ENCODE measurements around the gene NETO2. TPM values are rescaled to one million over a fixed set of nuclear protein-coding genes. Genes with fewer than 3 reads are reported as not detected.

The NETO2 gene
- total RNA-seq, 1 experiment from 2014 or later = 40.6 TPM

GRCh38 chr16:47067203-47067602 is 76.5 kb downstream of the NETO2 start:
- no peak overlapping the region for H3K9ac ChIP-seq (ENCODE audit: low read length)
- DNase-seq (no peak), ATAC-seq (no peak)
- TF ChIP-seq EZH2phosphoT487 (IDR thresholded peaks at IDR 0.05; ENCODE audit: borderline replicate concordance, low read length) = no peak
- TF ChIP-seq, protein P1, sequence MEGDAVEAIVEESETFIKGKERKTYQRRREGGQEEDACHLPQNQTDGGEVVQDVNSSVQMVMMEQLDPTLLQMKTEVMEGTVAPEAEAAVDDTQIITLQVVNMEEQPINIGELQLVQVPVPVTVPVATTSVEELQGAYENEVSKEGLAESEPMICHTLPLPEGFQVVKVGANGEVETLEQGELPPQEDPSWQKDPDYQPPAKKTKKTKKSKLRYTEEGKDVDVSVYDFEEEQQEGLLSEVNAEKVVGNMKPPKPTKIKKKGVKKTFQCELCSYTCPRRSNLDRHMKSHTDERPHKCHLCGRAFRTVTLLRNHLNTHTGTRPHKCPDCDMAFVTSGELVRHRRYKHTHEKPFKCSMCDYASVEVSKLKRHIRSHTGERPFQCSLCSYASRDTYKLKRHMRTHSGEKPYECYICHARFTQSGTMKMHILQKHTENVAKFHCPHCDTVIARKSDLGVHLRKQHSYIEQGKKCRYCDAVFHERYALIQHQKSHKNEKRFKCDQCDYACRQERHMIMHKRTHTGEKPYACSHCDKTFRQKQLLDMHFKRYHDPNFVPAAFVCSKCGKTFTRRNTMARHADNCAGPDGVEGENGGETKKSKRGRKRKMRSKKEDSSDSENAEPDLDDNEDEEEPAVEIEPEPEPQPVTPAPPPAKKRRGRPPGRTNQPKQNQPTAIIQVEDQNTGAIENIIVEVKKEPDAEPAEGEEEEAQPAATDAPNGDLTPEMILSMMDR (conservative IDR thresholded peaks at IDR 0.05; ENCODE audit: low read depth, low read length) = no peak
- no peak for TF ChIP-seq EZH2 (IDR thresholded peaks at IDR 0.05; ENCODE audit: low read length, unreplicated experiment)
- H3K9me2 ChIP-seq (replicated peaks; ENCODE audit: low read length) = no peaks in the 10 kb centered on the region
- no peaks in the 10 kb centered on the region for H3F3A ChIP-seq (ENCODE audit: low read length, unreplicated experiment)
- H3K27ac ChIP-seq (ENCODE audit: low read length) = no peak overlapping the region
- CTCF ChIA-PET = no interaction called here
- no peaks in the 10 kb centered on the region for H3K79me2 ChIP-seq (ENCODE audit: low read length)
- POLR2A ChIA-PET (ENCODE audit: unreplicated experiment) = no interaction called here
- no TSS peak for BruUV-seq (replicated peaks)
- intact Hi-C loops (cut with micrococcal nuclease) = no loop called here
- H3K4me2 ChIP-seq (ENCODE audit: low read length) = no peak overlapping the region
- no peaks in the 10 kb centered on the region for H3K27me3 ChIP-seq (ENCODE audit: low read length)
- H3K4me3 ChIP-seq (ENCODE audit: low read length) = no peak overlapping the region
- H3K36me3 ChIP-seq (ENCODE audit: low read depth, low read length) = no peaks in the 10 kb centered on the region
- no peaks in the 10 kb centered on the region for H4K20me1 ChIP-seq (ENCODE audit: low read length)
- no peaks in the 10 kb centered on the region for H3K4me1 ChIP-seq (ENCODE audit: insufficient read depth, low read length)
- H3K9me3 ChIP-seq (ENCODE audit: low read length) = no peaks in the 10 kb centered on the region
- H2AFZ ChIP-seq (ENCODE audit: low read length) = no peak overlapping the region

DNA sequence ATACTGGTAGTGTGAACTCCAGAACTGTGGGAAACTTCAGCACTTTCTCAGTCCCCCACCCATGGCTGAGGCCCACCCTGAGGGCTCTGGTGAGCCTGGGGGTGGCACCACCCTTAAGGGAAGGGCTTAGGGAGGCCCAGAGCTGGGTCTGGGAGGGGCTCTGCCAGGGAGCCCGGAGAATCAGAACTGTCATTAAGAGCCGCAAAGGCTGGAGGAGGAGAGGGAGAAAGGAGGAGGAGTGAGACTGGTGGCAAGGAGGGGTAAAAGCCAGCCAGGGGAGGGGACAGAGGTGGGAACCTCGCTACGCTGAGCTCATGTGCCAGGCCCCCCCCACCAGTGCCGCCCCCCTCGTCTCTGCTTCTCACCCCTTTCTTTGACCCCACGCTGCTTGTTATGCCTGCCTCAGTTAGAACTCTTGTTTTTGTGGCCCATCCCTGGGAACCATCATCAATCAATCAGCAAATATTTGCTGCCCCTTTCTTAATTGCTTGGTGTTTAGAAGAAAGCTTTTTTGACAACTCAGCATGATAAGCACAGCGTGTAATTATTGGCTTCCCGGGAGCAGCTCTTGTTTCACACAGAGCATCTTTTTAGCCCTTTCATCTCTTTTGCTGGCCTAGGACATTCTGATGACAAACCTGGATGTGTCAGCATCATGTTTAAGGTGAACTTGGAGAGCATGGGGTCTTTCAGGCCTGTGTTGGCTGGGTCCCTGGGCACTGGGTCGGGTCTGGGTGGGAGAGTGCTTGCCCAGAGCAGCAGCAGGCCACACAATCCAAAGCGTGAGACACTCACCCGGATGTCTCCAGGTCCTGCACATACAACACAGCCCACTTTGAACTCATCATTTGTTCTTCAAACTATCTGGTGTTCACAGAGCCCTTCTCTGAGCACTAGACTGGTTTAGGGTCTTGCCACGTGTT is 77.7 kb downstream of the NETO2 start:
- Histone ChIP-seq H3K9me2 (replicated peaks; ENCODE audit: low read length) (no peaks in the 10 kb centered on the region), H3K9ac (ENCODE audit: low read length) (no peak overlapping the region), H3K4me1 (ENCODE audit: insufficient read depth, low read length) (no peaks in the 10 kb centered on the region), H3K4me3 (ENCODE audit: low read length) (no peak overlapping the region), H3K27ac (ENCODE audit: low read length) (no peak overlapping the region), H2AFZ (ENCODE audit: low read length) (no peak overlapping the region), H3K36me3 (ENCODE audit: low read depth, low read length) (no peaks in the 10 kb centered on the region), H3K4me2 (ENCODE audit: low read length) (no peak overlapping the region), H3K9me3 (ENCODE audit: low read length) (no peaks in the 10 kb centered on the region), H3K27me3 (ENCODE audit: low read length) (no peaks in the 10 kb centered on the region), H4K20me1 (ENCODE audit: low read length) (no peaks in the 10 kb centered on the region), H3F3A (ENCODE audit: low read length, unreplicated experiment) (no peaks in the 10 kb centered on the region), H3K79me2 (ENCODE audit: low read length) (no peaks in the 10 kb centered on the region)
- ChIA-PET POLR2A (ENCODE audit: unreplicated experiment) (no interaction called here), CTCF (no interaction called here)
- intact Hi-C loops (cut with micrococcal nuclease) = no loop called here
- TF ChIP-seq EZH2 (IDR thresholded peaks at IDR 0.05; ENCODE audit: low read length, unreplicated experiment) = no peak
- TF ChIP-seq, protein P1 (conservative IDR thresholded peaks at IDR 0.05; ENCODE audit: low read depth, low read length) = no peak
- BruUV-seq (replicated peaks) = no TSS peak
- ATAC-seq (no peak), DNase-seq (no peak)

DNA sequence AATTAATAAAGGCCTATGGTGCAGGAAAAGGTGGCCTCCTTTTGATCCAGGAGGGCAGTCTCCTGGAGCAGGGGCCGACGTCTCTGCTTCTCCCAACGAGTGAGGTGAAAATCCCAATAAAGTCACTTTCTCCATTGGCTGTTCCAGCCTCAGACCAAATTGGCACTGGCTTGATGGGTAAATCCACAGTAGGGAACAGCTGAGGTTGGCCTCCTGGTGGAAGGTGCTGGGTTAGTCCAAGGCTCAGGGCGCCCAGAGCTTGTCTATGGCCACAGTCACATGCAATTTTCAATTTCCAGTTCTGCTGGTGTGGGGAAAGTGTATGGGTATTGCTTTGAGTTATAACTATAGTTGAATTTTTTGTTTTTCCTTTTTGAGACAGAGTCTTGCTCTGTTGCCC is 79.0 kb downstream of the NETO2 start:
- TF ChIP-seq EZH2phosphoT487 (IDR thresholded peaks at IDR 0.05; ENCODE audit: borderline replicate concordance, low read length) (no peak), EZH2 (IDR thresholded peaks at IDR 0.05; ENCODE audit: low read length, unreplicated experiment) (no peak)
- TF ChIP-seq, protein P1 (conservative IDR thresholded peaks at IDR 0.05; ENCODE audit: low read depth, low read length) = no peak
- H3K79me2 ChIP-seq (ENCODE audit: low read length) = no peaks in the 10 kb centered on the region
- H3K9ac ChIP-seq (ENCODE audit: low read length) = no peak overlapping the region
- intact Hi-C loops (cut with micrococcal nuclease) = no loop called here
- no peaks in the 10 kb centered on the region for H3K4me1 ChIP-seq (ENCODE audit: insufficient read depth, low read length)
- ATAC-seq (no peak), DNase-seq (no peak)
- H3F3A ChIP-seq (ENCODE audit: low read length, unreplicated experiment) = no peaks in the 10 kb centered on the region
- H3K27ac ChIP-seq (ENCODE audit: low read length) = no peak overlapping the region
- no peaks in the 10 kb centered on the region for H3K9me3 ChIP-seq (ENCODE audit: low read length)
- H3K4me3 ChIP-seq (ENCODE audit: low read length) = no peak overlapping the region
- no peaks in the 10 kb centered on the region for H3K27me3 ChIP-seq (ENCODE audit: low read length)
- BruUV-seq (replicated peaks) = no TSS peak
- H2AFZ ChIP-seq (ENCODE audit: low read length) = no peak overlapping the region
- H4K20me1 ChIP-seq (ENCODE audit: low read length) = no peaks in the 10 kb centered on the region
- ChIA-PET CTCF (no interaction called here), POLR2A (ENCODE audit: unreplicated experiment) (no interaction called here)
- H3K9me2 ChIP-seq (replicated peaks; ENCODE audit: low read length) = no peaks in the 10 kb centered on the region
- H3K36me3 ChIP-seq (ENCODE audit: low read depth, low read length) = no peaks in the 10 kb centered on the region
- H3K4me2 ChIP-seq (ENCODE audit: low read length) = no peak overlapping the region
